Caco-2 (cell line): Measurements from ENCODE around the gene PEF1. TPM values are rescaled to one million over a fixed set of nuclear protein-coding genes. Genes with fewer than 3 reads are reported as not detected.

Source experiments
- BruUV-seq: library from RNA; stranded (reverse); fragments of 400-500 nt; replicated peaks from 2 replicates; lab custom pipeline; 2021; lab: Mats Ljungman, UMichigan
- CTCF ChIA-PET: fragments of 300-600 bp; sonication (Branson Sonifier 250); formaldehyde crosslinking; loops from one replicate; lab custom pipeline; 2022; ENCODE audit warnings: antibody characterized with exemption; lab: Charles Lee
- POLR2A ChIA-PET: fragments of 300-600 bp; sonication (Branson Sonifier 250); formaldehyde crosslinking; loops from one replicate; lab custom pipeline; 2022; ENCODE audit warnings: antibody characterized with exemption; lab: Charles Lee
- DNase-seq, 2 experiments: peaks; one replicate each; pipeline versions ENCODE4 v3.0.0 to v3.0.0-alpha.2; 2020 to 2022
- H3K27me3 ChIP-seq: replicated peaks from 2 replicates; pipeline ENCODE4 v1.6.0; 2011; ENCODE audit warnings: low read length; ENCODE audit not compliant: control insufficient read depth, insufficient read depth
- H3K36me3 ChIP-seq: 2 replicates; pipeline ENCODE4 v1.5.1; 2011; ENCODE audit warnings: low read length; ENCODE audit not compliant: control insufficient read depth, insufficient read depth
- H3K4me1 ChIP-seq: fragments of 250-450 bp; sonication (Bioruptor Pico); 2 replicates; pipeline ENCODE4 v1.5.1; 2020; ENCODE audit warnings: mild to moderate bottlenecking
- H3K4me3 ChIP-seq: 2 replicates; pipeline ENCODE4 v1.5.1; 2011; ENCODE audit warnings: low read depth, mild to moderate bottlenecking, control low read depth, low read length
- H3K9me3 ChIP-seq: fragments of 250-450 bp; sonication (Bioruptor Pico); 2 replicates; pipeline ENCODE4 v1.5.1; 2020; ENCODE audit warnings: mild to moderate bottlenecking, moderate library complexity
- H3K27ac Mint-ChIP-seq: one replicate; pipeline ENCODE4 v1.8.0; 2022; ENCODE audit warnings: mixed read lengths; ENCODE audit not compliant: unreplicated experiment
- H3K27me3 Mint-ChIP-seq: one replicate; pipeline ENCODE4 v1.8.0; 2022; ENCODE audit warnings: mixed read lengths; ENCODE audit not compliant: insufficient read depth, unreplicated experiment
- H3K36me3 Mint-ChIP-seq: one replicate; pipeline ENCODE4 v1.8.0; 2022; ENCODE audit warnings: mild to moderate bottlenecking, mixed read lengths; ENCODE audit not compliant: insufficient read depth, unreplicated experiment
- H3K4me1 Mint-ChIP-seq: one replicate; pipeline ENCODE4 v1.8.0; 2022; ENCODE audit warnings: low read depth, mixed read lengths; ENCODE audit not compliant: unreplicated experiment
- H3K4me3 Mint-ChIP-seq: one replicate; pipeline ENCODE4 v1.8.0; 2022; ENCODE audit warnings: mild to moderate bottlenecking, moderate library complexity, mixed read lengths; ENCODE audit not compliant: unreplicated experiment
- H3K9me3 Mint-ChIP-seq: one replicate; pipeline ENCODE4 v1.8.0; 2022; ENCODE audit warnings: mixed read lengths; ENCODE audit not compliant: unreplicated experiment
- CTCF ChIP-seq, 2 experiments: fragments of 200-600 bp in 1 of 2; IDR thresholded peaks; 1 replicate in 1 of 2; 2 replicates in 1 of 2; pipeline versions ENCODE4 v1.5.1 to v1.8.0; 2011 to 2022; ENCODE audit warnings: antibody characterized with exemption in 1 of 2, control low read depth in 1 of 2, inconsistent platforms in 1 of 2, low read depth in 1 of 2, low read length in 1 of 2, mild to moderate bottlenecking in 1 of 2, moderate library complexity in 1 of 2; ENCODE audit not compliant: insufficient read depth in 1 of 2, severe bottlenecking in 1 of 2, unreplicated experiment in 1 of 2
- intact Hi-C: fragments of 100-400 bp; cut with micrococcal nuclease; formaldehyde crosslinking; loops from one replicate; pipeline ENCODE4 v1.10.0; 2022; ENCODE audit not compliant: unreplicated experiment
- total RNA-seq: library from RNA; stranded (reverse); gene quantifications from 2 replicates; pipeline ENCODE4 v1.2.3, GENCODE V29; 2022

PEF1 gene
- total RNA-seq, 1 experiment from 2014 or later = 22.1 TPM

DNA sequence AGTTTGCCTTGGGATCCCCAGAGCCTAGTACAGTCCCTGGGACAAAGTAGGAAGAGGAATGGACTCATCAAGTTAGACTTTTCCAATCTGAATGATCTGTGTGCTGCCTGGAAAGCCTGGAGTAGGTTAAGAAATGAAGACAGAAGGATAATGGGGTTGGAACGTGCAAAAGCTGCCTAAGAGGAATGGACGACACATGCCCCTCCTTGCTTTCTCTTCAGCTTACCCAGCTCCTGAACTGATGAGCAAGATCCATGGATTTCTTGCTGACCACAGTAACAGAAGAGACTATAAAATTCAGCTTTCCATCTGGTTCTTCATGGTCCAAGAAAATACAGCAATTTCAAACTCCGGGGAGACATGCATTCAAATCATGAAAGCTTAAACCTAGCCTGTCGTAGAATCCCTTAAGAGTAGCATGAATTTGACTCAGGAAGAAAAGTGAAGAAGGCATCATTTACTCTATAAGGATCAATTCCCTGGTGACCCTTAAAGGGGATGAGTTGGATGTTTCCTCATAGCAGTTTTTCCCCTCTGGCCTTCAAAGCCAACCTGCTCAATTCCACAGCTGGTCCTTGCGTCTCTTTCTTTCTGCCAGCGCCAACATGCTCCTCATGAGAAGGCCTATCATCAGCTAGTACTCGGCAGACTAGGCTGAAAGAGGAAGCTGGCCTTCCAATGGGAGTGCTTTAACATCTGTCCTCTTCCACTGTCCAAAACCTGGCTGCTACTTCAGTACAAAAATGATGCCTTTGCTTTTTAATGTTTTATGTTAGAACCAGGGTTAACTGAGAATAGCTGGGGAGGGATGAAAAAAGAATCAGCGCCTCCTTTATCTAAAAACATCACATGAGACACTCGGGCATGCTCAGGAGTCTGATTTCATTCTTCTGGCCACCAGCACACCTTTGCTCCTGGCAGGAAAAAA, 5.7 kb upstream of the PEF1 start:
- POLR2A ChIA-PET = no interaction called here

DNA sequence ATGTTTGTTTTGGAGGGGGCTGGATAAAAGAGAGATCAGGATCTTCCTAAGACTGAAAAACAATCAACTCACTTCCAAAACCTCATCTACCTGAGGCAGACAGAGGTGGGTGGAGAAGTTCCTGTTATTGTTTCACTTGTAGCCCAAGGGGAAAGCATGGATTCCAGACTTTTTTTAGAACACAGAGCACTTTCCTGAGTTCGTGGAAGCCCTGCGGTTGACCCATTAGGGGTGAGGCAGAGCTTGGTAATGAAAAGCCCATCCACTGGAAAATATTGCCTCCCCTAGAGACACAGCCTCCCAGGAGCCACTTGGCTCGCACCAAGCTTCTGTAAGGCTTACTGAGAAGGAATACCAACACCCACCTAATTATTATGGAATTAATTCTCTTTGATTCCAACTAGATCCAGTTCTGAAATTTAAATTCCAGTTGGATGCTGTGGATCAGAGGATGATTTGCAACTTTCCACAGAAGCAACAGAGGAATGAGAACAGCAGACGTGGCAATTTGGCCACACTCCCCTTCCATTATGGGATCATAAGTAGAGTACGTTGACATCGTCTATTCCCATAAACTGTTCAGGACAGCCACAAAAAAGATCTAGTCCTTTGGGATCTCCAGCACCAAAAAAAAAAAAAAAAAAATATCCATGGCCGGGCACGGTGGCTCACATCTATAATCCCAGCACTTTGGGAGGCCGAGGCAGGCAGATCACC, 4.1 kb upstream of the PEF1 start:
- intact Hi-C loops = no loop called here
- CTCF ChIA-PET = no interaction called here
- POLR2A ChIA-PET = no interaction called here
- no peaks in the 10 kb centered on the region for H3K36me3 ChIP-seq
- no peak overlapping the region for H3K4me3 ChIP-seq
- no peak for DNase-seq
- H3K4me1 ChIP-seq = 0 out of 2 replicates have a peak, but pooled peaks cover 9% of the 10 kb centered on the region
- peaks cover 17% of the 10 kb centered on the region for H3K36me3 Mint-ChIP-seq
- no peak for TF ChIP-seq CTCF (IDR thresholded peaks at IDR 0.05; ENCODE audit: insufficient read depth in 1 of 2, low read depth in 1 of 2, low read length in 1 of 2, severe bottlenecking in 1 of 2, unreplicated experiment in 1 of 2)
- no TSS peak for BruUV-seq
- no peaks in the 10 kb centered on the region for H3K27me3 Mint-ChIP-seq
- H3K9me3 ChIP-seq = no peaks in the 10 kb centered on the region
- peaks cover 17% of the 10 kb centered on the region for H3K4me1 Mint-ChIP-seq
- no peak overlapping the region for H3K27ac Mint-ChIP-seq
- H3K4me3 Mint-ChIP-seq = no peak overlapping the region
- no peaks in the 10 kb centered on the region for H3K9me3 Mint-ChIP-seq
- H3K27me3 ChIP-seq = no peaks in the 10 kb centered on the region

More for the DNA sequence above, 5.7 kb upstream of the PEF1 start:
- CTCF ChIA-PET = interaction anchor here (1.2 kb wide), 1 partner anchor 139 kb away, joined by 5 read pairs; no protein-coding TSS in a partner anchor
- no peaks in the 10 kb centered on the region for H3K9me3 ChIP-seq
- Mint-ChIP-seq H3K4me1 (peaks cover 17% of the 10 kb centered on the region), H3K27me3 (no peaks in the 10 kb centered on the region), H3K9me3 (no peaks in the 10 kb centered on the region), H3K27ac (no peak overlapping the region), H3K36me3 (peaks cover 5% of the 10 kb centered on the region), H3K4me3 (no peak overlapping the region)
- BruUV-seq = no TSS peak
- H3K36me3 ChIP-seq = no peaks in the 10 kb centered on the region
- no peak for DNase-seq
- no peaks in the 10 kb centered on the region for H3K27me3 ChIP-seq
- TF ChIP-seq CTCF (IDR thresholded peaks at IDR 0.05; ENCODE audit: insufficient read depth in 1 of 2, low read depth in 1 of 2, low read length in 1 of 2, severe bottlenecking in 1 of 2, unreplicated experiment in 1 of 2) = no peak
- 0 out of 2 replicates have a peak, but pooled peaks cover 9% of the 10 kb centered on the region for H3K4me1 ChIP-seq
- H3K4me3 ChIP-seq = no peak overlapping the region
- intact Hi-C loops = no loop called here

DNA sequence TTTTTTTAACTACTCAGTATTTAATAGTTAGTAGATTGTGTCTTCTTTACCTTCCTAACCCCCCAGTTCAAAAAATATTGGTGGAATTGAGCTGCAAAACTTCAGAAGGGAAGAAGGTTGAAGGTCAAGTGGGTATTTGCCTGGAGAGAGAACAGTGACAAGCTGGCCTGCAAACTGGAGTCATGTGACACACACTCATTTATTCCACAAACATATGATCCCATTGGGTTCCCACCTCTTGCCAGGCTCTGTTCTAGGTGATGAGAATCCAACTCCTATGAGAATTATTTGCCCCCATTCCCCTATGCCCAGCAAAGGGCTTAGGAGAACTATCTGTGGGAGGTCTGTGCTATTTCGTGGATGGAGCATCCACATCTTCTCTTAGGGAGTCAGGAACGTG, 3.5 kb upstream of the PEF1 start:
- peaks cover 17% of the 10 kb centered on the region for H3K36me3 Mint-ChIP-seq
- H3K27ac Mint-ChIP-seq = no peak overlapping the region
- Histone ChIP-seq H3K4me1 (0 out of 2 replicates have a peak, but pooled peaks cover 9% of the 10 kb centered on the region), H3K4me3 (no peak overlapping the region), H3K27me3 (no peaks in the 10 kb centered on the region), H3K36me3 (no peaks in the 10 kb centered on the region), H3K9me3 (no peaks in the 10 kb centered on the region)
- intact Hi-C loops = no loop called here
- no peaks in the 10 kb centered on the region for H3K9me3 Mint-ChIP-seq
- CTCF ChIA-PET = no interaction called here
- no TSS peak for BruUV-seq
- POLR2A ChIA-PET = no interaction called here
- no peak overlapping the region for H3K4me3 Mint-ChIP-seq
- no peak for TF ChIP-seq CTCF (IDR thresholded peaks at IDR 0.05; ENCODE audit: insufficient read depth in 1 of 2, low read depth in 1 of 2, low read length in 1 of 2, severe bottlenecking in 1 of 2, unreplicated experiment in 1 of 2)
- H3K4me1 Mint-ChIP-seq = peaks cover 17% of the 10 kb centered on the region
- no peak for DNase-seq
- H3K27me3 Mint-ChIP-seq = no peaks in the 10 kb centered on the region
